GM12891 (cell line): Measurements from ENCODE around the gene ZCCHC10.
"Not testable (repeated sequence)": the region's sequence is repeated elsewhere in the genome, so short reads cannot be mapped to it uniquely, and the experiment has no call there.

Experiments used
- PAX5 ChIP-seq: IDR thresholded peaks from 2 replicates; pipeline ENCODE4 v1.6.1; 2011; ENCODE audit warnings: low read length, moderate library complexity, mild to moderate bottlenecking; ENCODE audit not compliant: insufficient read depth, severe bottlenecking
- POLR2A ChIP-seq: IDR thresholded peaks from 2 replicates; pipeline ENCODE4 v1.6.1; 2011; ENCODE audit warnings: low read depth, low read length, control low read depth
- POLR2AphosphoS5 ChIP-seq: IDR thresholded peaks from 2 replicates; pipeline ENCODE4 v1.6.1; 2011; ENCODE audit warnings: low read depth, low read length, control low read depth
- POU2F2 ChIP-seq: IDR thresholded peaks from 2 replicates; pipeline ENCODE4 v1.6.1; 2011; ENCODE audit warnings: low read depth, mild to moderate bottlenecking, control low read depth, low read length, moderate library complexity
- SPI1 ChIP-seq: IDR thresholded peaks from 2 replicates; pipeline ENCODE4 v1.6.1; 2011; ENCODE audit warnings: low read depth, low read length, control low read depth
- TAF1 ChIP-seq: IDR thresholded peaks from 2 replicates; pipeline ENCODE4 v1.6.1; 2011; ENCODE audit warnings: low read depth, low read length, control low read depth

- not testable (repeated sequence) for TF ChIP-seq POLR2AphosphoS5, POU2F2, POLR2A, SPI1, PAX5, TAF1
Measured at GRCh38 chr5:132956166-132956799, 70.1 kb downstream of the ZCCHC10 start.
